SU-DHL-6 (cell line): ENCODE data around the gene TRMO.

Experiments used
- H2AFZ ChIP-seq: fragments of 200-600 bp; sonication (generic); 2 replicates; pipeline ENCODE4 v1.6.1; 2014; ENCODE audit warnings: low read depth, mild to moderate bottlenecking, moderate library complexity, mixed read lengths, antibody characterized with exemption, low read length; ENCODE audit not compliant: severe bottlenecking
- H3F3A ChIP-seq: fragments of 200-600 bp; shearing (Covaris generic); 2 replicates; pipeline ENCODE4 v1.6.0; 2016; ENCODE audit warnings: antibody characterized with exemption, mild to moderate bottlenecking; ENCODE audit not compliant: insufficient read depth
- H3K27ac ChIP-seq: fragments of 200-600 bp; sonication (generic); 2 replicates; pipeline ENCODE4 v1.5.1; 2016; ENCODE audit warnings: low read depth, mild to moderate bottlenecking, low read length, moderate library complexity, mixed read lengths
- H3K27me3 ChIP-seq: fragments of 200-600 bp; sonication (generic), shearing (Covaris generic); 2 replicates; pipeline ENCODE4 v1.6.0; 2014; ENCODE audit warnings: mild to moderate bottlenecking, low read length
- H3K36me3 ChIP-seq: fragments of 200-600 bp; sonication (generic); 2 replicates; pipeline ENCODE4 v1.6.1; 2014; ENCODE audit warnings: mild to moderate bottlenecking, low read length, mixed read lengths
- H3K4me2 ChIP-seq: fragments of 300-600, 200-600 bp; shearing (Covaris generic), sonication (generic); 2 replicates; pipeline ENCODE4 v1.6.0; 2014; ENCODE audit warnings: low read length, low read depth, mild to moderate bottlenecking; ENCODE audit not compliant: poor library complexity, severe bottlenecking
- H3K4me3 ChIP-seq: fragments of 200-600 bp; sonication (generic); 2 replicates; pipeline ENCODE4 v1.5.1; 2014; ENCODE audit warnings: antibody characterized with exemption, low read length, mild to moderate bottlenecking, mixed read lengths; ENCODE audit not compliant: insufficient read depth, poor library complexity, severe bottlenecking
- H3K79me2 ChIP-seq: fragments of 200-600 bp; sonication (generic); 2 replicates; pipeline ENCODE4 v1.6.1; 2014; ENCODE audit warnings: mild to moderate bottlenecking, low read length, moderate library complexity; ENCODE audit not compliant: insufficient read depth
- H3K9ac ChIP-seq: fragments of 200-600 bp; sonication (generic); 2 replicates; pipeline ENCODE4 v1.7.0; 2014; ENCODE audit warnings: mild to moderate bottlenecking, low read length
- H3K9me2 ChIP-seq: fragments of 200-600 bp; sonication (generic); replicated peaks from 2 replicates; pipeline ENCODE4 v1.6.1; 2014; ENCODE audit warnings: low read length; ENCODE audit not compliant: insufficient read depth
- H3K9me3 ChIP-seq: fragments of 200-600 bp; sonication (generic); 2 replicates; pipeline ENCODE4 v1.6.1; 2014; ENCODE audit warnings: low read length, mixed read lengths; ENCODE audit not compliant: insufficient read depth
- H4K20me1 ChIP-seq: fragments of 200-600 bp; sonication (generic); 2 replicates; pipeline ENCODE4 v1.6.1; 2014; ENCODE audit warnings: low read depth, mild to moderate bottlenecking, antibody characterized with exemption, low read length, moderate library complexity, mixed read lengths
- CTCF ChIP-seq: fragments of 200-600 bp; sonication (generic); IDR thresholded peaks from one replicate; pipeline ENCODE4 v1.5.1; 2017; ENCODE audit warnings: antibody characterized with exemption, mild to moderate bottlenecking, low read length, moderate library complexity; ENCODE audit not compliant: insufficient read depth, poor library complexity, severe bottlenecking
- EZH2phosphoT487 ChIP-seq: fragments of 200-600 bp; sonication (generic), shearing (Covaris generic); conservative IDR thresholded peaks from 2 replicates; pipeline ENCODE4 v1.6.1; 2018; ENCODE audit warnings: mild to moderate bottlenecking, antibody characterized with exemption, low read length, moderate library complexity, mixed read lengths

The TRMO gene

GRCh38 chr9:97873882-97874281 is 48.4 kb downstream of the TRMO start:
- no peak overlapping the region for H3K27ac ChIP-seq
- no peak for TF ChIP-seq EZH2phosphoT487
- TF ChIP-seq CTCF, result no peak
- no peak overlapping the region for H2AFZ ChIP-seq

DNA sequence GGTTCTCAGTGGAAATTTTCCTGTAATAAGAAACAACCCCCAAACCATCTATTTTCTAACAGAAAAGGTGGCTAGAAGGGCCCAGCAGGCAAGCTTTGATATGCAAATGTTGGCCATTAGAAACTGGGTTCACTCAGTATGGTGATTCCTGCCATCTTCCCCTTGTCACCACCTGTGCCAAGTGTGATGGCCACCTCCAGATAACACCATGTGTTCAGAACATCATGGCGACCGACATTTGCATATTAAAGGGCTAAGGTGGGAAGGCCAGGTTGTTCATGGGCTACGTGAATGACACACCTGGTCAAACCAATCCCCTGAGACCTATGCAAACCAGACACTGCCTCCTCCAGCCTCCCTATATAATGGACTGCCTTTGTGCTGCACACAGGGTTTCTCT is 48.9 kb downstream of the TRMO start:
- Histone ChIP-seq H3K9me2 (no peaks in the 10 kb centered on the region), H3K9ac (no peak overlapping the region), H4K20me1 (no peaks in the 10 kb centered on the region), H3K4me2 (no peak overlapping the region), H2AFZ (no peak overlapping the region), H3K4me3 (no peak overlapping the region), H3K27ac (no peak overlapping the region), H3K9me3 (no peaks in the 10 kb centered on the region), H3K79me2 (no peaks in the 10 kb centered on the region), H3F3A (no peaks in the 10 kb centered on the region), H3K36me3 (no peaks in the 10 kb centered on the region), H3K27me3 (no peaks in the 10 kb centered on the region)
- no peak for TF ChIP-seq EZH2phosphoT487
- TF ChIP-seq CTCF, result no peak

More at GRCh38 chr9:97873882-97874281, 48.4 kb downstream of the TRMO start:
- Histone ChIP-seq H3K9ac (no peak overlapping the region), H3K36me3 (no peaks in the 10 kb centered on the region), H3K4me2 (no peak overlapping the region), H3K9me2 (no peaks in the 10 kb centered on the region), H3K79me2 (no peaks in the 10 kb centered on the region), H3F3A (no peaks in the 10 kb centered on the region), H3K27me3 (no peaks in the 10 kb centered on the region), H4K20me1 (no peaks in the 10 kb centered on the region), H3K9me3 (no peaks in the 10 kb centered on the region), H3K4me3 (no peak overlapping the region)

DNA sequence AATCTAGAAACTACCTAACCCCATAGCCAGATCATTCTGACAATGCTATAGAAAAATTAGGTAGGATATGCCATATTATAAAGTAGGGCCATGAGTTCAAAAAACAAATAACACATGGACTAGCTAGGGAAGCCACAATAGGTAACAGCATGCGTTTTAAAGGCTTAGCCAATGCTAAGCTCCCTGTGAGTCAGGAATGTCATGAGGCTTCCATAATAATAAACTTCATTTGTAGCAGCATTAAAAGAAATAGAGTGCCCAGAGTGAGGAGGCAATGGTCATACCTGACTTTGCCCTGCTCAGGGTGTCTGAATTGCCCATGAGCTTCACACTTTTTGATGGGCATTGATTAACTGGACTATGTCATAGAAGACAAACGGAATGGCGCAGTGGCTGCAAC is 53.4 kb downstream of the TRMO start:
- Histone ChIP-seq H4K20me1 (no peaks in the 10 kb centered on the region), H2AFZ (no peak overlapping the region), H3K9me3 (peaks cover 10% of the 10 kb centered on the region; the same call in 1 of the 2 replicates), H3K36me3 (peaks cover 11% of the 10 kb centered on the region), H3K9ac (no peak overlapping the region), H3K9me2 (no peaks in the 10 kb centered on the region), H3F3A (no peaks in the 10 kb centered on the region), H3K27ac (no peak overlapping the region), H3K79me2 (no peaks in the 10 kb centered on the region), H3K4me2 (no peak overlapping the region), H3K27me3 (no peaks in the 10 kb centered on the region), H3K4me3 (no peak overlapping the region)
- TF ChIP-seq EZH2phosphoT487 (no peak), CTCF (no peak)
